Kidney epithelial cell (primary cell): ENCODE data around the gene PHC1. TPM values are rescaled to one million over a fixed set of nuclear protein-coding genes. Genes with fewer than 3 reads are reported as not detected.
"Not testable (repeated sequence)": the region's sequence is repeated elsewhere in the genome, so short reads cannot be mapped to it uniquely, and the experiment has no call there.

Experiments
- DNase-seq: peaks from one replicate; pipeline ENCODE4 v3.0.0-alpha.2; 2010; ENCODE audit warnings: low read depth
- H3K27me3 ChIP-seq: 2 replicates; pipeline ENCODE4 v1.6.0; 2011; ENCODE audit warnings: low read length; ENCODE audit not compliant: control insufficient read depth, insufficient read depth
- H3K36me3 ChIP-seq: 2 replicates; pipeline ENCODE4 v1.5.1; 2011; ENCODE audit warnings: low read length; ENCODE audit not compliant: control insufficient read depth, insufficient read depth
- H3K4me3 ChIP-seq: 2 replicates; pipeline ENCODE4 v1.5.1; 2011; ENCODE audit warnings: low read depth, mild to moderate bottlenecking, control low read depth, low read length
- CTCF ChIP-seq: IDR thresholded peaks from 2 replicates; pipeline ENCODE4 v1.5.1; 2011; ENCODE audit warnings: mild to moderate bottlenecking, moderate library complexity, low read length, control low read depth, inconsistent platforms; ENCODE audit not compliant: insufficient read depth, poor library complexity, severe bottlenecking
- total RNA-seq: library from RNA; depleted of rRNA; stranded (reverse); fragments of >200 nt; gene quantifications from 2 replicates; pipeline ENCODE4 v1.2.3, GENCODE V29; 2015

Gene PHC1
- 67.8 and 76.7 TPM in 2 replicates for total RNA-seq

GRCh38 chr12:8914033-8914715 is at the start of gene PHC1:
Gene PHC1, plus strand, starts transcription at chr12:8914509. Its CDS starts 3,169 bp downstream, at chr12:8917678.
- H3K27me3 ChIP-seq, DNase-seq, H3K36me3 ChIP-seq: not testable (repeated sequence)
- peak; percentile 57 for TF ChIP-seq CTCF
- H3K4me3 ChIP-seq, result peak within 1 kb of the TSS; percentile 71

GRCh38 chr12:8866429-8866828 is 47.9 kb upstream of the PHC1 start:
- no peak overlapping the region for H3K4me3 ChIP-seq
- H3K36me3 ChIP-seq, result no peaks in the 10 kb centered on the region
- no peaks in the 10 kb centered on the region for H3K27me3 ChIP-seq
- no peak for DNase-seq
- TF ChIP-seq CTCF, result no peak

GRCh38 chr12:8867009-8867408 is 47.3 kb upstream of the PHC1 start:
- no peaks in the 10 kb centered on the region for H3K36me3 ChIP-seq
- no peak for DNase-seq
- TF ChIP-seq CTCF, result no peak
- no peaks in the 10 kb centered on the region for H3K27me3 ChIP-seq
- no peak overlapping the region for H3K4me3 ChIP-seq

- no peak overlapping the region for H3K4me3 ChIP-seq
- no peak for DNase-seq
- no peaks in the 10 kb centered on the region for H3K27me3 ChIP-seq
- H3K36me3 ChIP-seq, result no peaks in the 10 kb centered on the region
- TF ChIP-seq CTCF, result no peak
Observed at GRCh38 chr12:8867786-8868185, 46.5 kb upstream of the PHC1 start.

- no peak overlapping the region for H3K4me3 ChIP-seq
- no peak for DNase-seq
- no peak for TF ChIP-seq CTCF
Observed at GRCh38 chr12:8870586-8870985, 43.7 kb upstream of the PHC1 start.

GRCh38 chr12:8871068-8871467 is 43.2 kb upstream of the PHC1 start:
- DNase-seq, result no peak
- TF ChIP-seq CTCF, result no peak
- no peaks in the 10 kb centered on the region for H3K27me3 ChIP-seq
- no peak overlapping the region for H3K4me3 ChIP-seq
- H3K36me3 ChIP-seq, result no peaks in the 10 kb centered on the region

More at GRCh38 chr12:8870586-8870985, 43.7 kb upstream of the PHC1 start:
- Histone ChIP-seq H3K36me3 (no peaks in the 10 kb centered on the region), H3K27me3 (no peaks in the 10 kb centered on the region)
